Mucosa of rectum (tissue), 2 donors: ENCODE results near the gene LSM7.

Experiments used
- H3K27ac ChIP-seq, 2 donors: one replicate each; pipeline ENCODE4 v1.7.0; 2013; ENCODE audit warnings: inconsistent platforms in 2 of 2, low read depth in 2 of 2, low read length in 2 of 2
- H3K27me3 ChIP-seq, 2 donors: one replicate each; pipeline ENCODE4 v1.7.0; 2013; ENCODE audit warnings: low read length in 2 of 2; ENCODE audit not compliant: control insufficient read depth in 2 of 2, insufficient read depth in 2 of 2
- H3K36me3 ChIP-seq, 2 donors: one replicate each; pipeline ENCODE4 v1.7.0; 2013; ENCODE audit warnings: low read length in 2 of 2; ENCODE audit not compliant: control insufficient read depth in 2 of 2, insufficient read depth in 2 of 2
- H3K4me1 ChIP-seq, 2 donors: one replicate each; pipeline ENCODE4 v1.7.0; 2013; ENCODE audit warnings: low read length in 2 of 2, mild to moderate bottlenecking in 1 of 2; ENCODE audit not compliant: control insufficient read depth in 2 of 2, insufficient read depth in 2 of 2
- H3K4me3 ChIP-seq, 2 donors: one replicate each; pipeline ENCODE4 v1.7.0; 2013; ENCODE audit warnings: low read length in 2 of 2
- H3K9ac ChIP-seq, 2 donors: one replicate each; pipeline ENCODE4 v1.7.0; 2013; ENCODE audit warnings: low read length in 2 of 2, low read depth in 1 of 2, mild to moderate bottlenecking in 1 of 2
- H3K9me3 ChIP-seq, 2 donors: one replicate each; pipeline ENCODE4 v1.7.0; 2013; ENCODE audit warnings: low read length in 2 of 2; ENCODE audit not compliant: control insufficient read depth in 2 of 2
- donor health status: healthy.
- donor health status: Normal muscosa, but diverticular disease.

Gene LSM7

GRCh38 chr19:2302319-2303210 is 25.8 kb downstream of the LSM7 start:
- Histone ChIP-seq H3K27ac (no peak overlapping the region), H3K4me3 (no peak overlapping the region), H3K27me3 (peaks cover 15 to 32% of the 10 kb centered on the region in 2 donors), H3K36me3 (no peaks in the 10 kb centered on the region), H3K9ac (no peak overlapping the region), H3K9me3 (no peaks in the 10 kb centered on the region), H3K4me1 (peaks cover 2 to 7% of the 10 kb centered on the region in 2 donors)

- H3K4me1 ChIP-seq, result peaks cover 2 to 7% of the 10 kb centered on the region in 2 donors
- H3K4me3 ChIP-seq, result no peak overlapping the region
- H3K27me3 ChIP-seq, result peaks cover 10 to 21% of the 10 kb centered on the region in 2 donors
- no peak overlapping the region for H3K27ac ChIP-seq
- H3K9me3 ChIP-seq, result no peaks in the 10 kb centered on the region
- no peak overlapping the region for H3K9ac ChIP-seq
- H3K36me3 ChIP-seq, result no peaks in the 10 kb centered on the region
Measured at GRCh38 chr19:2300533-2300932, 27.9 kb downstream of the LSM7 start.

GRCh38 chr19:2296141-2296540 is 32.2 kb downstream of the LSM7 start:
- Histone ChIP-seq H3K27ac (no peak overlapping the region), H3K36me3 (no peaks in the 10 kb centered on the region), H3K9me3 (no peaks in the 10 kb centered on the region), H3K27me3 (peaks cover 13 to 28% of the 10 kb centered on the region in 2 donors), H3K4me1 (peaks cover 0 to 8% of the 10 kb centered on the region in 2 donors), H3K4me3 (no peak overlapping the region), H3K9ac (no peak overlapping the region)

- H3K27me3 ChIP-seq, result peaks cover 15 to 37% of the 10 kb centered on the region in 2 donors
- H3K36me3 ChIP-seq, result no peaks in the 10 kb centered on the region
- no peak overlapping the region for H3K27ac ChIP-seq
- no peak overlapping the region for H3K9ac ChIP-seq
- peaks cover 0 to 12% of the 10 kb centered on the region in 2 donors for H3K4me1 ChIP-seq
- H3K4me3 ChIP-seq, result no peak overlapping the region
- H3K9me3 ChIP-seq, result no peaks in the 10 kb centered on the region
Measured at GRCh38 chr19:2294687-2295335, 33.6 kb downstream of the LSM7 start.

GRCh38 chr19:2291185-2291751 is 37.1 kb downstream of the LSM7 start:
- peak overlapping the region in 1 of 2 donors; percentile 64 for H3K4me3 ChIP-seq
- peaks cover 0 to 17% of the 10 kb centered on the region in 2 donors for H3K4me1 ChIP-seq
- H3K27me3 ChIP-seq, result peaks cover 30 to 57% of the 10 kb centered on the region in 2 donors
- H3K9me3 ChIP-seq, result no peaks in the 10 kb centered on the region
- H3K27ac ChIP-seq, result peak overlapping the region in 1 of 2 donors; percentile 76
- H3K9ac ChIP-seq, result no peak overlapping the region
- H3K36me3 ChIP-seq, result no peaks in the 10 kb centered on the region

- no peak overlapping the region for H3K9ac ChIP-seq
- no peaks in the 10 kb centered on the region for H3K36me3 ChIP-seq
- H3K27ac ChIP-seq, result peak overlapping the region in 1 of 2 donors; percentile 76
- peak overlapping the region; percentile 49 to 64 for H3K4me3 ChIP-seq
- H3K27me3 ChIP-seq, result peaks cover 29 to 55% of the 10 kb centered on the region in 2 donors
- peaks cover 0 to 17% of the 10 kb centered on the region in 2 donors for H3K4me1 ChIP-seq
- no peaks in the 10 kb centered on the region for H3K9me3 ChIP-seq
Measured at GRCh38 chr19:2290441-2291184, 37.8 kb downstream of the LSM7 start.

GRCh38 chr19:2289714-2290435 is 38.5 kb downstream of the LSM7 start:
- Histone ChIP-seq H3K27me3 (peaks cover 27 to 53% of the 10 kb centered on the region in 2 donors), H3K9me3 (no peaks in the 10 kb centered on the region), H3K27ac (peak overlapping the region in 1 of 2 donors; percentile 76), H3K36me3 (no peaks in the 10 kb centered on the region), H3K4me3 (peak overlapping the region; percentile 49 to 64), H3K9ac (peak overlapping the region in 1 of 2 donors; percentile 14), H3K4me1 (peaks cover 0 to 17% of the 10 kb centered on the region in 2 donors)

GRCh38 chr19:2288818-2289713 is 39.3 kb downstream of the LSM7 start:
- peak overlapping the region in 1 of 2 donors; percentile 76 for H3K27ac ChIP-seq
- H3K36me3 ChIP-seq, result no peaks in the 10 kb centered on the region
- no peak overlapping the region for H3K9ac ChIP-seq
- H3K27me3 ChIP-seq, result peaks cover 25 to 50% of the 10 kb centered on the region in 2 donors
- peaks cover 0 to 16% of the 10 kb centered on the region in 2 donors for H3K4me1 ChIP-seq
- H3K4me3 ChIP-seq, result peak overlapping the region in 1 of 2 donors; percentile 33
- no peaks in the 10 kb centered on the region for H3K9me3 ChIP-seq
